A673 (cell line): ENCODE data around the gene FAM236A. TPM values are rescaled to one million over a fixed set of nuclear protein-coding genes. Genes with fewer than 3 reads are reported as not detected.
"Not testable (repeated sequence)": the region's sequence is repeated elsewhere in the genome, so short reads cannot be mapped to it uniquely, and the experiment has no call there.

Experiments used
- BruUV-seq: library from RNA; stranded (reverse); fragments of 400-500 nt; replicated peaks from 2 replicates; lab custom pipeline; 2021; lab: Mats Ljungman, UMichigan
- CTCF ChIA-PET: fragments of 300-600 bp; sonication (Branson Sonifier 250); formaldehyde crosslinking; loops from one replicate; lab custom pipeline; 2022; ENCODE audit warnings: antibody characterized with exemption; lab: Charles Lee
- POLR2A ChIA-PET: fragments of 300-600 bp; sonication (Branson Sonifier 250); formaldehyde crosslinking; loops from one replicate; lab custom pipeline; 2022; ENCODE audit warnings: antibody characterized with exemption; ENCODE audit not compliant: low non-redundant PET; lab: Charles Lee
- DNase-seq: peaks from one replicate; pipeline ENCODE4 v3.0.0-alpha.2; 2015; ENCODE audit warnings: low spot score
- H3K27ac ChIP-seq: fragments of 200-600 bp; sonication (generic); 2 replicates; pipeline ENCODE4 v1.5.1; 2016; ENCODE audit warnings: mixed run types, low read depth, mild to moderate bottlenecking, mixed read lengths, antibody characterized with exemption, low read length; ENCODE audit not compliant: poor library complexity, severe bottlenecking
- H3K27me3 ChIP-seq: fragments of 200-600 bp; sonication (generic); replicated peaks from 2 replicates; pipeline ENCODE4 v1.6.1; 2017; ENCODE audit warnings: mixed run types, low read depth, mild to moderate bottlenecking, mixed read lengths, antibody characterized with exemption, low read length; ENCODE audit not compliant: insufficient read depth, poor library complexity
- H3K36me3 ChIP-seq: fragments of 200-600 bp; sonication (generic); 2 replicates; pipeline ENCODE4 v1.6.1; 2016; ENCODE audit warnings: mixed run types, mild to moderate bottlenecking, mixed read lengths, antibody characterized with exemption, low read length; ENCODE audit not compliant: insufficient read depth, poor library complexity, severe bottlenecking
- H3K4me1 ChIP-seq: fragments of 200-600 bp; sonication (generic); 2 replicates; pipeline ENCODE4 v1.6.1; 2017; ENCODE audit warnings: mixed run types, mild to moderate bottlenecking, mixed read lengths, antibody characterized with exemption, low read length; ENCODE audit not compliant: insufficient read depth, poor library complexity, severe bottlenecking
- H3K4me3 ChIP-seq: fragments of 200-600 bp; sonication (generic); 2 replicates; pipeline ENCODE4 v1.5.1; 2016; ENCODE audit warnings: low read depth, mixed run types, mild to moderate bottlenecking, mixed read lengths, low read length; ENCODE audit not compliant: poor library complexity, severe bottlenecking
- H3K9me3 ChIP-seq: fragments of 200-600 bp; sonication (generic); 2 replicates; pipeline ENCODE4 v1.6.1; 2016; ENCODE audit warnings: mixed run types, low read depth, mild to moderate bottlenecking, mixed read lengths, antibody characterized with exemption, low read length; ENCODE audit not compliant: poor library complexity, severe bottlenecking
- intact Hi-C: fragments of 100-400 bp; cut with micrococcal nuclease; formaldehyde crosslinking; loops from one replicate; pipeline ENCODE4 v1.10.0; 2022; ENCODE audit not compliant: unreplicated experiment
- total RNA-seq: library from RNA; stranded (reverse); gene quantifications from 2 replicates; pipeline ENCODE4 v1.2.3, GENCODE V29; 2021

The FAM236A gene
- total RNA-seq, 1 experiment from 2014 or later: not detected

- POLR2A ChIA-PET: not testable (repeated sequence)
Observed at GRCh38 chrX:72942272-72942671, 4.3 kb downstream of the FAM236A start.

GRCh38 chrX:72943035-72943818 lies 5.2 kb downstream of the FAM236A start:
- DNase-seq, H3K36me3 ChIP-seq, POLR2A ChIA-PET, intact Hi-C loops, H3K9me3 ChIP-seq, H3K4me1 ChIP-seq, H3K27me3 ChIP-seq, BruUV-seq, CTCF ChIA-PET, H3K4me3 ChIP-seq, H3K27ac ChIP-seq: not testable (repeated sequence)

More at GRCh38 chrX:72942272-72942671, 4.3 kb downstream of the FAM236A start:
- H3K9me3 ChIP-seq, H3K4me1 ChIP-seq, H3K27ac ChIP-seq, H3K4me3 ChIP-seq, DNase-seq, H3K36me3 ChIP-seq, intact Hi-C loops, CTCF ChIA-PET, BruUV-seq, H3K27me3 ChIP-seq: not testable (repeated sequence)

GRCh38 chrX:72943819-72944169 lies 5.8 kb downstream of the FAM236A start, which contains the start of gene DMRTC1:
Gene DMRTC1 (minus strand): TSS chrX:72943837. CDS start chrX:72875694, 68,143 bp downstream.
- H3K27me3 ChIP-seq, intact Hi-C loops, CTCF ChIA-PET, H3K4me3 ChIP-seq, H3K27ac ChIP-seq, H3K4me1 ChIP-seq, POLR2A ChIA-PET, BruUV-seq, DNase-seq, H3K9me3 ChIP-seq, H3K36me3 ChIP-seq: not testable (repeated sequence)

GRCh38 chrX:72959971-72960370 lies 22.0 kb downstream of the FAM236A start:
- H3K27ac ChIP-seq, CTCF ChIA-PET, H3K9me3 ChIP-seq, intact Hi-C loops, POLR2A ChIA-PET, H3K36me3 ChIP-seq, H3K4me3 ChIP-seq, H3K4me1 ChIP-seq, DNase-seq, H3K27me3 ChIP-seq, BruUV-seq: not testable (repeated sequence)

- H3K4me1 ChIP-seq, H3K27me3 ChIP-seq, intact Hi-C loops, BruUV-seq, H3K4me3 ChIP-seq, POLR2A ChIA-PET, H3K27ac ChIP-seq, DNase-seq, CTCF ChIA-PET, H3K9me3 ChIP-seq, H3K36me3 ChIP-seq: not testable (repeated sequence)
Observed at GRCh38 chrX:72971859-72972258, 33.9 kb downstream of the FAM236A start.

- intact Hi-C loops, H3K36me3 ChIP-seq, CTCF ChIA-PET, DNase-seq, H3K27ac ChIP-seq, H3K4me3 ChIP-seq, POLR2A ChIA-PET, H3K4me1 ChIP-seq, H3K27me3 ChIP-seq, H3K9me3 ChIP-seq, BruUV-seq: not testable (repeated sequence)
Observed at GRCh38 chrX:72974885-72975284, 36.9 kb downstream of the FAM236A start.

- H3K27ac ChIP-seq, H3K4me3 ChIP-seq, CTCF ChIA-PET, BruUV-seq, DNase-seq, H3K27me3 ChIP-seq, intact Hi-C loops, POLR2A ChIA-PET, H3K36me3 ChIP-seq, H3K4me1 ChIP-seq, H3K9me3 ChIP-seq: not testable (repeated sequence)
Observed at GRCh38 chrX:72980894-72981469, 43.0 kb downstream of the FAM236A start.
